Lung (tissue), 12 donors: ENCODE data around the gene MUC6. TPM values are rescaled to one million over a fixed set of nuclear protein-coding genes. Genes with fewer than 3 reads are reported as not detected.

ENCODE experiments used
- ATAC-seq: fragments of 200-7000 bp; cut with Tn5 transposase; one replicate; pipeline ENCODE4 v1.9.1; 2020; ENCODE audit warnings: moderate number of reproducible peaks; ENCODE audit not compliant: insufficient read depth, low FRiP score
- DNase-seq, 3 donors: peaks; one replicate each; pipeline ENCODE4 v3.0.0-alpha.2; 2013 to 2017
- H3K27ac ChIP-seq, 2 donors: one replicate each; pipeline ENCODE4 v1.5.1; 2013; ENCODE audit warnings: mild to moderate bottlenecking in 2 of 2, moderate library complexity in 2 of 2, control low read depth in 1 of 2, inconsistent platforms in 1 of 2, low read depth in 1 of 2, low read length in 1 of 2
- H3K27me3 ChIP-seq, 3 donors: one replicate each; pipeline ENCODE4 v1.5.1; 2013; ENCODE audit warnings: low read length in 2 of 3; ENCODE audit not compliant: control insufficient read depth in 3 of 3, insufficient read depth in 3 of 3
- H3K36me3 ChIP-seq, 4 donors: one replicate each; pipeline ENCODE4 v1.5.1; 2013; ENCODE audit warnings: low read length in 4 of 4, mild to moderate bottlenecking in 1 of 4, moderate library complexity in 1 of 4; ENCODE audit not compliant: control insufficient read depth in 4 of 4, insufficient read depth in 4 of 4
- H3K4me1 ChIP-seq, 5 donors: one replicate each; pipeline ENCODE4 v1.5.1; 2013; ENCODE audit warnings: low read length in 5 of 5, mild to moderate bottlenecking in 2 of 5, moderate library complexity in 1 of 5; ENCODE audit not compliant: control insufficient read depth in 5 of 5, insufficient read depth in 5 of 5
- H3K4me3 ChIP-seq: one replicate; pipeline ENCODE4 v1.5.1; 2013; ENCODE audit warnings: mild to moderate bottlenecking, control low read depth, moderate library complexity
- H3K9ac ChIP-seq, 2 donors: one replicate each; pipeline ENCODE4 v1.5.1; 2013; ENCODE audit warnings: low read length in 2 of 2, control low read depth in 1 of 2; ENCODE audit not compliant: insufficient read depth in 1 of 2
- H3K9me3 ChIP-seq, 4 donors: one replicate each; pipeline ENCODE4 v1.5.1; 2013; ENCODE audit warnings: low read length in 3 of 4, mild to moderate bottlenecking in 1 of 4, moderate library complexity in 1 of 4; ENCODE audit not compliant: control insufficient read depth in 4 of 4, insufficient read depth in 3 of 4
- WGBS, 2 donors: extraction: QIAGEN DNeasy Blood & Tissue Kit; methylation state at CpG; one replicate each; pipeline ENCODE4 v1.1.7; 2013; 5-methylcytosine and 5-hydroxymethylcytosine counted together
- polyA plus RNA-seq, 2 donors: library from polyadenylated mRNA; stranded (reverse); fragments of 200-250 nt; gene quantifications; one replicate each; pipeline ENCODE4 v1.2.1, GENCODE V29; 2013
- total RNA-seq, 2 donors: library from RNA; depleted of rRNA in 1 of 2; stranded (reverse); fragments of >200 nt in 1 of 2; gene quantifications; one replicate each; pipeline ENCODE4 v1.2.1, GENCODE V29; 2014 to 2021
- TF ChIP-seq, protein P1 (sequence below): IDR thresholded peaks from 2 replicates; pipeline ENCODE4 v1.5.1; 2012; ENCODE audit warnings: mild to moderate bottlenecking; ENCODE audit errors: control extremely low read depth, extremely low read depth
- donor health status: control.
- donor health status: control.
- donor health status: Bipolar disorder and iron deficiency.
- donor health status: healthy.
- donor health status: DM: yes; HTN: yes; CAD: no.

MUC6 gene
- total and polyA plus RNA-seq, 4 donors: 0.01 to 0.92 (median 0.06) TPM; not detected in 1

DNA sequence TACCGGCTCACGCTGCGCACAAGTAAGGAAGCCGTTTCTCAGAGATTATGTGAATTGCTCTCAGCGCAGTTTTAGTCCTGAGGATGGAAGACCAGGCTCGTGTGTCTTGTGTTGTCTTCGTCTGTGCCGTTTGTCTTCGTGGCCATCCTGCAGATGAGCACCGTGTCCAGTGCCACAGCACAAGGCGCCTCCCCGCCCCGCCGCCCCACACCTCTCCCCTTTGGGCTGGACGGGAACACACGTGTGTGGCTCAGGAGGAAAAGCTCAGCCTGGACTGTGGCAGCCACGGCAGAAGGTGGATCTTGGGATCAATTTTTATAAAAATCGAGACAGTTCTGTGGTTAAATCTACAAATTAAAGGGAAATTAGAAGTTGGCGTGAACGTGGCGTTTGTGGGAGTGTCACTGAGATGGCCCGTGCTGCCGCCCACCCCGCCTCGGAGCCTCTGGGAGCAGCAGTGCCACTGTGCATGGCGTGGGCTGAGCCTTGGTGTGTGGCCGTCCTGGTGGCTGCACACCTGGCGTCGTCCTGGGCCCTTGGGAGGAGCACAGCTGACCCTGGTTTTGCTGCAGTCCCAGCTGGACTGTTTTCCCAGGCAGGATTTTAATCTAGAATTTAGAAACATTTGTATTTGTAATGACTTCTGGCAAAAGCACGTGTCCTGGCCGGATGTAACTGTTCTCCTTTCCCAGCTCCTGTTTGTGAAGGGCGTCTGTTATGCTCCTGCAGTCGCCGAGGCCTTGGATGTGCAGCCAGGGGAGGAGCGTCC lies 25.8 kb downstream of the MUC6 start:
- H3K4me1 ChIP-seq: no peaks in the 10 kb centered on the region
- no peak overlapping the region for H3K9ac ChIP-seq
- no peak overlapping the region for H3K4me3 ChIP-seq
- no peaks in the 10 kb centered on the region for H3K27me3 ChIP-seq
- WGBS, 2 donors: 92 to 94% methylated on average over 35 of the region's 35 CpGs
- DNase-seq (no peak), ATAC-seq (no peak)
- H3K27ac ChIP-seq: no peak overlapping the region
- H3K36me3 ChIP-seq: peaks cover 10 to 68% (median 16%) of the 10 kb centered on the region in 4 donors
- TF ChIP-seq, protein P1, sequence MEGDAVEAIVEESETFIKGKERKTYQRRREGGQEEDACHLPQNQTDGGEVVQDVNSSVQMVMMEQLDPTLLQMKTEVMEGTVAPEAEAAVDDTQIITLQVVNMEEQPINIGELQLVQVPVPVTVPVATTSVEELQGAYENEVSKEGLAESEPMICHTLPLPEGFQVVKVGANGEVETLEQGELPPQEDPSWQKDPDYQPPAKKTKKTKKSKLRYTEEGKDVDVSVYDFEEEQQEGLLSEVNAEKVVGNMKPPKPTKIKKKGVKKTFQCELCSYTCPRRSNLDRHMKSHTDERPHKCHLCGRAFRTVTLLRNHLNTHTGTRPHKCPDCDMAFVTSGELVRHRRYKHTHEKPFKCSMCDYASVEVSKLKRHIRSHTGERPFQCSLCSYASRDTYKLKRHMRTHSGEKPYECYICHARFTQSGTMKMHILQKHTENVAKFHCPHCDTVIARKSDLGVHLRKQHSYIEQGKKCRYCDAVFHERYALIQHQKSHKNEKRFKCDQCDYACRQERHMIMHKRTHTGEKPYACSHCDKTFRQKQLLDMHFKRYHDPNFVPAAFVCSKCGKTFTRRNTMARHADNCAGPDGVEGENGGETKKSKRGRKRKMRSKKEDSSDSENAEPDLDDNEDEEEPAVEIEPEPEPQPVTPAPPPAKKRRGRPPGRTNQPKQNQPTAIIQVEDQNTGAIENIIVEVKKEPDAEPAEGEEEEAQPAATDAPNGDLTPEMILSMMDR: no peak
- H3K9me3 ChIP-seq: no peaks in the 10 kb centered on the region

DNA sequence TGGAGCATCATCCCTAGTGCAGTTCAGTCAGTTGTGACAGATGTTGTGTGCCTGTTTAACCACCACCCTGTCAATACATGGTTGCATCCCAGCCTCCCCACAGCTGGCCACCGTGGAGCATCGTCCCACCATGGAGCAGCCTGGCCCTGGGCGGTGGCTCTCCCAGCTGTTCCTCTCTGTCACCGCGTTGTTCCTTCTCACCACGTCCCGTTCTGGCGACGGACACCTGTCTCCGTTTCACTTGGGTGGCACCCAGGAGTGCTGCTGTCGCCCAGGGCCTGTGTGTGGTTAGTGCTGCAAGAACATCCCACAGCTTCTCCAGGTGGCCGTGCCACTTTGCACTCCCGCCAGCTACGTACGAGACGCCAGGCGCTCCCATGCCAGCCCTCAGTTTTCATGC lies 26.5 kb downstream of the MUC6 start:
- Histone ChIP-seq H3K4me3 (no peak overlapping the region), H3K27ac (no peak overlapping the region), H3K36me3 (peaks cover 10 to 73% (median 16%) of the 10 kb centered on the region in 4 donors), H3K4me1 (no peaks in the 10 kb centered on the region), H3K9ac (no peak overlapping the region), H3K9me3 (no peaks in the 10 kb centered on the region), H3K27me3 (no peaks in the 10 kb centered on the region)
- TF ChIP-seq, protein P1: no peak
- ATAC-seq (no peak), DNase-seq (no peak)
- WGBS, 2 donors: 95 to 96% methylated on average over 17 of the region's 17 CpGs

DNA sequence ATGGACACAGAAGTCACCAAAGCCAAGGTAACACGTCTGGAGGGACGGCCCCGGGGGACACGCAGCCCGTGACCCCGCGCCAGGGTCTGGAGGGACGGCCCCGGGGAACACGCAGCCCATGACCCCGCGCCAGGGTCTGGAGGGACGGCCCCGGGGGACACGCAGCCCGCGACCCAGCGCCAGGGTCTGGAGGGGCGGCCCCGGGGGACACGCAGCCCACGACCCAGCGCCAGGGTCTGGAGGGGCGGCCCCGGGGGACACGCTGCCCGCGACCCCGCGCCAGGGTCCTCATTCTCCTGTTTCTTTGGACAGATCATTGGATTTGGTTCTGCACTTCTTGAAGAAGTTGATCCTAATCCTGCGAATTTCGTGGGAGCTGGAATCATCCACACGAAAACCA lies 27.1 kb downstream of the MUC6 start:
- no peaks in the 10 kb centered on the region for H3K4me1 ChIP-seq
- ATAC-seq: no peak
- H3K4me3 ChIP-seq: no peak overlapping the region
- H3K27ac ChIP-seq: no peak overlapping the region
- H3K9me3 ChIP-seq: no peaks in the 10 kb centered on the region
- peaks cover 13 to 79% (median 17%) of the 10 kb centered on the region in 4 donors for H3K36me3 ChIP-seq
- H3K9ac ChIP-seq: no peak overlapping the region
- no peak for DNase-seq
- no peaks in the 10 kb centered on the region for H3K27me3 ChIP-seq
- 93% methylated on average over 32 to 33 of the region's 33 CpGs for WGBS, 2 donors
- TF ChIP-seq, protein P1: no peak
